Astrocyte (in vitro differentiated cells and primary cell): ENCODE measurements around the gene ATP2C1. TPM values are rescaled to one million over a fixed set of nuclear protein-coding genes. Genes with fewer than 3 reads are reported as not detected.

Experiments used
- DNase-seq: peaks from one replicate; pipeline ENCODE4 v3.0.0-alpha.2; 2010; ENCODE audit warnings: low read depth
- FAIRE-seq: peaks from 2 replicates; lab custom pipeline; 2011; peaks lifted over from hg19 to GRCh38; lab: Jason Lieb, UNC
- H2AFZ ChIP-seq: 2 replicates; pipeline ENCODE4 v1.6.0; 2012; ENCODE audit warnings: low read depth, low read length, inconsistent platforms
- H3K27ac ChIP-seq: 2 replicates; pipeline ENCODE4 v1.5.1; 2011; ENCODE audit warnings: low read depth, low read length, inconsistent platforms
- H3K27me3 ChIP-seq: 2 replicates; pipeline ENCODE4 v1.6.0; 2011; ENCODE audit warnings: low read length, inconsistent platforms; ENCODE audit not compliant: insufficient read depth
- H3K36me3 ChIP-seq: 2 replicates; pipeline ENCODE4 v1.5.1; 2011; ENCODE audit warnings: low read length, inconsistent platforms; ENCODE audit not compliant: insufficient read depth
- H3K4me1 ChIP-seq: 2 replicates; pipeline ENCODE4 v1.5.1; 2011; ENCODE audit warnings: low read length, inconsistent platforms; ENCODE audit not compliant: insufficient read depth
- H3K4me2 ChIP-seq: 2 replicates; pipeline ENCODE4 v1.6.0; 2012; ENCODE audit warnings: low read length, inconsistent platforms
- H3K4me3 ChIP-seq: 2 replicates; pipeline ENCODE4 v1.5.1; 2011; ENCODE audit warnings: low read depth, mild to moderate bottlenecking, low read length, inconsistent platforms; ENCODE audit not compliant: insufficient read depth
- H3K79me2 ChIP-seq: 2 replicates; pipeline ENCODE4 v1.6.0; 2012; ENCODE audit warnings: mild to moderate bottlenecking, low read length, inconsistent platforms; ENCODE audit not compliant: insufficient read depth
- H3K9ac ChIP-seq: 2 replicates; pipeline ENCODE4 v1.6.0; 2012; ENCODE audit warnings: mild to moderate bottlenecking, low read length, inconsistent platforms
- H3K9me3 ChIP-seq: 2 replicates; pipeline ENCODE4 v1.5.1; 2012; ENCODE audit warnings: low read depth, mild to moderate bottlenecking, low read length, inconsistent platforms; ENCODE audit not compliant: insufficient read depth
- H4K20me1 ChIP-seq: 2 replicates; pipeline ENCODE4 v1.6.0; 2012; ENCODE audit warnings: low read length, inconsistent platforms; ENCODE audit not compliant: insufficient read depth
- H3K27ac Mint-ChIP-seq: one replicate; pipeline ENCODE4 v1.8.0; 2021; ENCODE audit warnings: mild to moderate bottlenecking, mixed read lengths; ENCODE audit not compliant: unreplicated experiment
- H3K27me3 Mint-ChIP-seq: one replicate; pipeline ENCODE4 v1.8.0; 2021; ENCODE audit warnings: low read depth, mixed read lengths; ENCODE audit not compliant: unreplicated experiment
- H3K36me3 Mint-ChIP-seq: one replicate; pipeline ENCODE4 v1.8.0; 2021; ENCODE audit warnings: low read depth, mixed read lengths; ENCODE audit not compliant: unreplicated experiment
- H3K4me1 Mint-ChIP-seq: one replicate; pipeline ENCODE4 v1.8.0; 2021; ENCODE audit warnings: low read depth, mixed read lengths; ENCODE audit not compliant: unreplicated experiment
- H3K4me3 Mint-ChIP-seq: one replicate; pipeline ENCODE4 v1.8.0; 2021; ENCODE audit warnings: mild to moderate bottlenecking, moderate library complexity, mixed read lengths; ENCODE audit not compliant: unreplicated experiment
- H3K9me3 Mint-ChIP-seq: one replicate; pipeline ENCODE4 v1.8.0; 2021; ENCODE audit warnings: mild to moderate bottlenecking, mixed read lengths; ENCODE audit not compliant: unreplicated experiment
- CTCF ChIP-seq: IDR thresholded peaks from 2 replicates; pipeline ENCODE4 v1.5.1; 2011; ENCODE audit warnings: low read depth, mild to moderate bottlenecking, inconsistent platforms, low read length, moderate library complexity; ENCODE audit not compliant: insufficient read depth
- EZH2 ChIP-seq: IDR thresholded peaks from 2 replicates; pipeline ENCODE4 v1.6.1; 2012; ENCODE audit warnings: mild to moderate bottlenecking, low read length, inconsistent platforms; ENCODE audit not compliant: insufficient read depth
- total RNA-seq: library from RNA; stranded (reverse); gene quantifications from 2 replicates; pipeline ENCODE4 v1.2.1, GENCODE V29; 2021

The ATP2C1 gene
- total RNA-seq, 1 donor from 2014 or later: 132 TPM

- H3K9me3 Mint-ChIP-seq: no peaks in the 10 kb centered on the region
- no peak overlapping the region for H3K27ac ChIP-seq
- no peaks in the 10 kb centered on the region for H3K27me3 Mint-ChIP-seq
- H3K27me3 ChIP-seq: no peaks in the 10 kb centered on the region
- no peaks in the 10 kb centered on the region for H3K9me3 ChIP-seq
- TF ChIP-seq CTCF: no peak
- no peak for TF ChIP-seq EZH2
- H3K4me1 ChIP-seq: peaks cover 11% of the 10 kb centered on the region
- H2AFZ ChIP-seq: no peak overlapping the region
- no peak overlapping the region for H3K9ac ChIP-seq
- peaks cover 4% of the 10 kb centered on the region for H4K20me1 ChIP-seq
- no peak for DNase-seq
- H3K27ac Mint-ChIP-seq: no peak overlapping the region
- no peak overlapping the region for H3K4me3 Mint-ChIP-seq
- no peak overlapping the region for H3K4me2 ChIP-seq
- H3K36me3 ChIP-seq: peaks cover 30% of the 10 kb centered on the region
- H3K79me2 ChIP-seq: peaks cover 29% of the 10 kb centered on the region
- FAIRE-seq: no peak
- H3K4me3 ChIP-seq: no peak overlapping the region
- peaks cover 7% of the 10 kb centered on the region for H3K36me3 Mint-ChIP-seq
- peaks cover 19% of the 10 kb centered on the region for H3K4me1 Mint-ChIP-seq
Measured at GRCh38 chr3:130946882-130947281, 53.0 kb downstream of the ATP2C1 start.

- peaks cover 7% of the 10 kb centered on the region for H3K36me3 Mint-ChIP-seq
- no peaks in the 10 kb centered on the region for H3K27me3 Mint-ChIP-seq
- Histone ChIP-seq H3K4me1 (peaks cover 11% of the 10 kb centered on the region), H3K27me3 (no peaks in the 10 kb centered on the region), H3K4me3 (no peak overlapping the region), H3K9me3 (no peaks in the 10 kb centered on the region), H3K36me3 (peaks cover 22% of the 10 kb centered on the region), H3K9ac (no peak overlapping the region), H3K27ac (no peak overlapping the region), H2AFZ (no peak overlapping the region), H3K4me2 (no peak overlapping the region), H3K79me2 (peaks cover 29% of the 10 kb centered on the region), H4K20me1 (peaks cover 4% of the 10 kb centered on the region)
- DNase-seq (no peak), FAIRE-seq (no peak)
- H3K4me1 Mint-ChIP-seq: peaks cover 29% of the 10 kb centered on the region
- H3K4me3 Mint-ChIP-seq: no peak overlapping the region
- no peaks in the 10 kb centered on the region for H3K9me3 Mint-ChIP-seq
- H3K27ac Mint-ChIP-seq: no peak overlapping the region
- TF ChIP-seq CTCF: no peak
- TF ChIP-seq EZH2: no peak
Measured at GRCh38 chr3:130948001-130948773, 54.3 kb downstream of the ATP2C1 start.

GRCh38 chr3:130948929-130949328 lies 55.0 kb downstream of the ATP2C1 start:
- no peaks in the 10 kb centered on the region for H3K9me3 Mint-ChIP-seq
- Histone ChIP-seq H3K4me3 (no peak overlapping the region), H3K27me3 (no peaks in the 10 kb centered on the region), H2AFZ (no peak overlapping the region), H3K79me2 (peaks cover 29% of the 10 kb centered on the region), H3K9ac (no peak overlapping the region), H3K4me2 (no peak overlapping the region), H3K9me3 (no peaks in the 10 kb centered on the region), H3K4me1 (peaks cover 11% of the 10 kb centered on the region), H3K36me3 (peaks cover 22% of the 10 kb centered on the region), H3K27ac (no peak overlapping the region), H4K20me1 (peaks cover 4% of the 10 kb centered on the region)
- FAIRE-seq (no peak), DNase-seq (no peak)
- no peak overlapping the region for H3K4me3 Mint-ChIP-seq
- H3K27me3 Mint-ChIP-seq: no peaks in the 10 kb centered on the region
- no peak overlapping the region for H3K27ac Mint-ChIP-seq
- peaks cover 7% of the 10 kb centered on the region for H3K36me3 Mint-ChIP-seq
- H3K4me1 Mint-ChIP-seq: peaks cover 29% of the 10 kb centered on the region
- TF ChIP-seq CTCF (no peak), EZH2 (no peak)
